Dermis microvascular lymphatic vessel endothelial cell (primary cell): ENCODE data around the gene TPPP2. TPM values are rescaled to one million over a fixed set of nuclear protein-coding genes. Genes with fewer than 3 reads are reported as not detected.
"Not testable (repeated sequence)": the region's sequence is repeated elsewhere in the genome, so short reads cannot be mapped to it uniquely, and the experiment has no call there.

Experiments used
- DNase-seq, 2 donors: peaks; one replicate each; pipeline versions ENCODE4 v3.0.0 to v3.0.0-alpha.2; 2010; ENCODE audit warnings: low read depth in 2 of 2
- total RNA-seq: library from RNA; depleted of rRNA; stranded (reverse); fragments of >200 nt; gene quantifications from 2 replicates; pipeline ENCODE4 v1.2.1, GENCODE V29; 2014

The TPPP2 gene
- total RNA-seq, 1 donor from 2014 or later, result not detected

GRCh38 chr14:21037156-21037555, 7.1 kb downstream of the TPPP2 start:
- DNase-seq, result no peak

DNA sequence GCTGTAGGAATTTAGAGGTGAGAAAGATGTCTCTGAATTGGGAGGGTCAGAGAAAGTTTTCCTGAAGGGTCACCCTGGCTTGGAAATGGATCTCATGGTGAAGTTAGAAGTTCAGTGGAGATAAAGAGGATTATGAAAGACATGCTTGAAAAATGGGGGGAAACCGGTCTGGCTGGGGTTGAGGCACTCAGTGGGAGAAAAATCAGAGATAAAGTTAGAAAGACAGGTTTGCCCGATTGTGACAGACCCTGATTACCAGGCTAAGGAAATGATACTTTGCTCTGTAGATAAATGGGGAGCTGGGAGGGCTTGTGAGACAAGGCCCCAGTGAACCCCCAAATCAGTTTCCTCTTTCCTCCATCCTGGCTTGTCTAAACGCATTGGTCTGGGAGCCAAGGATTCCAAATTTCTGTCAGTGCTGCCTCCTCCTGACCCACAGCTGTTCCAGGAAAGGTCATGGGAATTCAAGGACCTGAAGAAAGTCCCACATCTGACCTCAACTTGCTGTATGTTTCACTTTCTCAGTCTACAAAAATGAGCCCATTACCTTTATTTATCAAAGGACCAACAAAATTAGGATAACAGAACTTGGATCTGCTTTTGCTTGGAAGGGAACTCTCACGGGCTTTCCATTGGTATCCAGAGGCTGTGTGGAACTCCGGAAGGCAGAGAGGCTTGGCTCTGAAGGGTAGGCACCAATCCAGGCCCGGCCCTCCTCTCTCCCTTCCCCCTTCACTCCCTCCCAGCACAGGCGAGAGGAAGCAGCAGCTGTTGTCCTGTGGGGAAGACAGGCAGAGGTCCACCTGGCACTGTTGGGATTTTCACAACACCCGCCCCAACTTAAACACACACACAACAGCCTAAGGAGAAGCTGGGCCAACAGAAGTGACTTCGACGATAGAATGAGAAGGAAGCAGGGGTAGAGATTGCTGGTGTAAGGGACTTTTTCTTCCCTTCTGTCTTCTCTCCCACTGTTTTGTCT, 8.7 kb downstream of the TPPP2 start:
- DNase-seq, result peak; percentile 26 to 36

DNA sequence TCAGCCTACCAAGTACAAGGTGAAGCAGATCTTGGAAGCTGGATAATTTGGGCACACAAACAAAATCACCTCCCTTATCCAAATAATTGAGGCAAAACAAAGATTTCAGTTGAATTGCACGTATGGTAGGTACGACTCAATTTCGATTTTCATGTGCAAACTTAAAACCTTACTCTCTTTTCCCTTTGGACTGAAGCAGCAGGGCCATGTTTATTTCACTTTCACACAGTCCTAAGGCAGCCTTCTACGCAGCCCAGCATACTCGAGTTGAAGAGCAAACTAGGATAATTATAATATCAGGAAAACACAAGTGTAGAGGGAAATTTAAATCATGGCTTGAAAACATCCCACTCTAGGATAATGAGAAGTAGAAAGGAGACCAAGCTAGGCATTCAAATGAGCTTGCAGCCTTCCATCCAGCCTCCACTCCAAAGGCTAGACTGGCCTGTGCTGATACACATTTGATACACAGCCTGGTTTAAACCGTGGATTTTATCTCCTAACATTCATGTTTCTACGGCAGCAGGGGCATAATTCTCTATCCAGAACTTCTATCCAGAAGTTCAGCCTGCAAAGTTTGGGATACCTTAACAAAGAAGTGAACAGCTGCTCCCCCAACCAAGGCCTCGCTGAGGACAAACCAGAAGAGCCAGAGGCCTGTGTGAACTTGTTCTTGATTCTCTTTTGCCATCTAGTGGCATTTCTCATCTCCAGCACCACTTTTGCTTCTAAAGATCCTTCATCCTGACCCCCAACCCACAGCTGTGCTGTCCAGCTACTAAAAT, 9.8 kb downstream of the TPPP2 start:
- DNase-seq, result peak; percentile 52 to 61

DNA sequence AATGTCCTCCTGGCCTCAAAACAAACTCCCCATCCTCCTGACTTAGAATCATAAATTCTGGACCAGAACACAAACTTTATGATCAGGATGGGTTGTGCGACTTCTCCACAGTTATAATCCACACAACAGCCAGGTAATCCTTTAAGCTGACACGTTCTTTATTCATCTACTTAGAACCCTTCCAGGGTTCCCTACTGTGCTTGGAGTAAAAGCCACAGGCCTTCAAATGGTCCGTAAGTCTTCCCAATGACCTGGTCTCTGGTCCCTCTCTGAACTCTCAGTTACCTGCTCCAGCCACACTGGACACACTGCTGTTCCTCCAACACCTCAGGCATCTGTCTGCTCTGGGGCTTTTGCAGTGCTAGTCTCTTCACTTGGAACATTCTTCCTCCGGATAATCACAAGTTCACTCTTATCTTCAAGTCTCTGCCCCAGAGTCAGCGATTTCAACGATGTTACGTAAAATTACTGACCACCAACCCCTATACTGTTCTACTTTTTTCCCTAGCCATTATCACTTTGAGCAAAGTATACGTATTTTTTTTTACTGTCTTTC, 10.4 kb downstream of the TPPP2 start:
- DNase-seq, result no peak

- not testable (repeated sequence) for DNase-seq
Observed at GRCh38 chr14:21040941-21041340, 10.9 kb downstream of the TPPP2 start.

- peak in 1 of 2 donors; percentile 18 for DNase-seq
Observed at GRCh38 chr14:21041676-21042433, 11.8 kb downstream of the TPPP2 start, which contains the start of gene RNASE7. TSS of gene RNASE7 (plus strand) at chr14:21042362. CDS start at chr14:21042993, 631 bp downstream.

DNA sequence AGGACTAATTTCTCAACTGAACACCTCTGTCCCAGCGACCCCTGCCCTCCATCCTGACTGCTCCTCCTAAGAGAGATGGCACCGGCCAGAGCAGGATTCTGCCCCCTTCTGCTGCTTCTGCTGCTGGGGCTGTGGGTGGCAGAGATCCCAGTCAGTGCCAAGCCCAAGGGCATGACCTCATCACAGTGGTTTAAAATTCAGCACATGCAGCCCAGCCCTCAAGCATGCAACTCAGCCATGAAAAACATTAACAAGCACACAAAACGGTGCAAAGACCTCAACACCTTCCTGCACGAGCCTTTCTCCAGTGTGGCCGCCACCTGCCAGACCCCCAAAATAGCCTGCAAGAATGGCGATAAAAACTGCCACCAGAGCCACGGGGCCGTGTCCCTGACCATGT, 12.9 kb downstream of the TPPP2 start:
- no peak for DNase-seq

DNA sequence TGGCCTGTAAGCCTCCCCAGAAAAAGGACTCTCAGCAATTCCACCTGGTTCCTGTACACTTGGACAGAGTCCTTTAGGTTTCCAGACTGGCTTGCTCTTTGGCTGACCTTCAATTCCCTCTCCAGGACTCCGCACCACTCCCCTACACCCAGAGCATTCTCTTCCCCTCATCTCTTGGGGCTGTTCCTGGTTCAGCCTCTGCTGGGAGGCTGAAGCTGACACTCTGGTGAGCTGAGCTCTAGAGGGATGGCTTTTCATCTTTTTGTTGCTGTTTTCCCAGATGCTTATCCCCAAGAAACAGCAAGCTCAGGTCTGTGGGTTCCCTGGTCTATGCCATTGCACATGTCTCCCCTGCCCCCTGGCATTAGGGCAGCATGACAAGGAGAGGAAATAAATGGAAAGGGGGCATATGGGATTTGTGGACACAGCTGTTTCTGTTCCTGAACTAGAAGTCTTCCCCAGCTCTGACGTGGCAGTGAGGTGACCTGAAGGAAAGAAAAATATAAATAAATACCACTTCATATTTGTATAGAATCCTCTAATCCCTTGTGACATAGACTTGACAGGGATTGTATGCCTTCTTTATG, 13.5 kb downstream of the TPPP2 start:
- no peak for DNase-seq

GRCh38 chr14:21043974-21044618, 14.1 kb downstream of the TPPP2 start:
- DNase-seq, result no peak

DNA sequence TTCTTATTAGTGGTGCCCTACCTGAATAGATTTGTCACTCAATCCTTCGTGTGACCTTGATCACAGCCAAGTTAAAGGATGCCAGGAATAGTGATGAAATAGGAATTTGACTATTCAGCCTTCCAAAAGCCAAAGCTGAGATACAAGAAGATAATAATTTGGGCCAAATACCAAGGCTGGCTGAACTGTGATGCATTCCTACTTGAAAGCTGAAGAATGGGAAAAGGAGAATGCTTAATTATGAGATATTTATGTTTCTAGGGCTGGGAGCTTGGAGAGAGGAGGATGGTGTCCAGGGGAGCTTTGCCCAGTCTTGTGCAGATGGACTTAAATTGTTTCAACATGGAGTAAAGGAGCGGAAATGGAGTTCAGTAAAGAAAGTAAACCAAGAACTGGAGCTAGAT, 17.4 kb downstream of the TPPP2 start:
- DNase-seq, result no peak

- DNase-seq, result no peak
Observed at GRCh38 chr14:21048638-21049037, 18.6 kb downstream of the TPPP2 start.

- no peak for DNase-seq
Observed at GRCh38 chr14:21049271-21049673, 19.3 kb downstream of the TPPP2 start.

GRCh38 chr14:21050597-21050996, 20.6 kb downstream of the TPPP2 start:
- DNase-seq, result no peak

GRCh38 chr14:21053184-21054122, 23.4 kb downstream of the TPPP2 start:
- no peak for DNase-seq

- DNase-seq, result no peak
Observed at GRCh38 chr14:21054123-21054767, 24.2 kb downstream of the TPPP2 start.

GRCh38 chr14:21054768-21055145, 24.7 kb downstream of the TPPP2 start:
- DNase-seq, result no peak

DNA sequence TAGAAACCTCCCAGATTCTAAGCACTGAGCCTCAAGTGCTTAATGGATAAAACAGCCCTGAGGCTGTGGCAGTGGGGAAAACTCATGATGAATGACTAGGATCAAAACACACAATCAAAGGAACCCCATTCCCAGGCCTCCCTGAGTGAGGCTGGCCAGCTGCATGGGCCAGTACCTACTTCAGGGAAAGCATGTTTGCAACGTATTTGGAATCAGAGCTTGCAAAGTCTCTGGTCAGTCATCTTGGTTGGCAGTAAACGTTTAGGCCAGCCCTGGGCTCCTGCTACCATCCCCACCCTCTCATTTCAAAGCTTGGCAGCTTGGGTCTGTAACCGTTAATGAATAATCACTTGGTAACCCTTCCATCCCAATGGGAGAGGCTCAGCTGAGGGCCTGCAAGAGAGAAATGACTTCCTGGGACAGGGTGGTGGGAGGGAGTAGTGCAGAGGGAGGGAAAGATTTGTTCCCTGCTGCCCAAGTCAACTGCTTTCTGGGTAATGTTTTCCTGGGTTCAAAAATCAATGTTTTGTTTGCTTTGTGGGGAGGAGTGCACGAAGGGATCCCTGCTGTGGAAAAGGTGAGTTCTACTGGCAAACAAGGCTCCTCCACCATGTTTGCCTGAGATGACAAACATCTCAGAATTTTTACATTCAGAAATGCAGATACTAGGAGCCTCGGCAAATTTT, 25.6 kb downstream of the TPPP2 start:
- no peak for DNase-seq

GRCh38 chr14:21056520-21057163, 26.6 kb downstream of the TPPP2 start:
- DNase-seq, result no peak
